H1 (cell line): ENCODE results near the gene GPC6. TPM values are rescaled to one million over a fixed set of nuclear protein-coding genes. Genes with fewer than 3 reads are reported as not detected.

Experiments used
- CTCF ChIA-PET: fragments of 300-600 bp; sonication (Branson Sonifier 250); formaldehyde crosslinking; loops from one replicate; lab custom pipeline; 2021; ENCODE audit not compliant: partially characterized antibody; lab: Charles Lee
- POLR2A ChIA-PET: fragments of 300-600 bp; sonication (Branson Sonifier 250); formaldehyde crosslinking; loops from one replicate; lab custom pipeline; 2021; ENCODE audit warnings: inconsistent platforms; ENCODE audit not compliant: partially characterized antibody; lab: Charles Lee
- DNase-seq, 2 experiments: peaks; one replicate each; pipeline versions ENCODE4 v3.0.0 to v3.0.0-alpha.2; 2010 to 2022; ENCODE audit warnings: low spot score in 2 of 2, low read depth in 1 of 2, mixed read lengths in 1 of 2
- FAIRE-seq: peaks from 2 replicates; lab custom pipeline; 2011; peaks lifted over from hg19 to GRCh38; lab: Jason Lieb, UNC
- H2AFZ ChIP-seq: 2 replicates; pipeline ENCODE4 v1.8.1; 2012; ENCODE audit warnings: low read length, inconsistent platforms
- H2AK5ac ChIP-seq: 2 replicates; pipeline ENCODE4 v1.6.1; 2013; ENCODE audit warnings: low read depth, low read length
- H2BK120ac ChIP-seq: replicated peaks from 2 replicates; pipeline ENCODE3; 2013; ENCODE audit warnings: low read depth, low read length, inconsistent platforms
- H2BK12ac ChIP-seq: 2 replicates; pipeline ENCODE4 v1.6.1; 2013; ENCODE audit warnings: low read depth, low read length
- H2BK15ac ChIP-seq: 2 replicates; pipeline ENCODE4 v1.6.1; 2013; ENCODE audit warnings: low read length
- H2BK20ac ChIP-seq: 2 replicates; pipeline ENCODE4 v1.6.1; 2013; ENCODE audit warnings: low read length
- H2BK5ac ChIP-seq: 2 replicates; pipeline ENCODE4 v1.6.1; 2013; ENCODE audit warnings: low read depth, low read length
- H3K14ac ChIP-seq: 2 replicates; pipeline ENCODE4 v1.6.1; 2013; ENCODE audit warnings: inconsistent platforms; ENCODE audit not compliant: insufficient read length
- H3K18ac ChIP-seq: 2 replicates; pipeline ENCODE4 v1.6.1; 2013; ENCODE audit warnings: low read length; ENCODE audit errors: extremely low read depth
- H3K23ac ChIP-seq: 2 replicates; pipeline ENCODE4 v1.6.1; 2013; ENCODE audit warnings: inconsistent platforms; ENCODE audit not compliant: insufficient read length
- H3K23me2 ChIP-seq: 2 replicates; pipeline ENCODE4 v1.6.1; 2013; ENCODE audit warnings: low read depth, low read length
- H3K27ac ChIP-seq: 2 replicates; pipeline ENCODE4 v1.6.1; 2011; ENCODE audit warnings: low read depth, low read length, inconsistent platforms
- H3K27me3 ChIP-seq, 4 experiments: replicated peaks in 1 of 4; 1 replicate in 1 of 4; 2 replicates in 3 of 4; pipeline versions ENCODE4 v1.6.1 to v1.8.1; 2011 to 2013; ENCODE audit warnings: low read length in 3 of 4, mild to moderate bottlenecking in 3 of 4, inconsistent platforms in 2 of 4, mixed read lengths in 2 of 4, moderate library complexity in 1 of 4; ENCODE audit not compliant: control insufficient read depth in 3 of 4, insufficient read depth in 3 of 4; ENCODE audit errors: extremely low read depth in 1 of 4
- H3K36me3 ChIP-seq, 4 experiments: 2 replicates each; pipeline versions ENCODE4 v1.6.1 to v1.8.1; 2011 to 2013; ENCODE audit warnings: mild to moderate bottlenecking in 4 of 4, low read length in 3 of 4, moderate library complexity in 2 of 4, control low read depth in 1 of 4, inconsistent platforms in 1 of 4; ENCODE audit not compliant: insufficient read depth in 4 of 4, control insufficient read depth in 2 of 4
- H3K4ac ChIP-seq: replicated peaks from 2 replicates; pipeline ENCODE3; 2013; ENCODE audit warnings: low read length, low read depth, mixed read lengths, inconsistent platforms; ENCODE audit not compliant: insufficient read length
- H3K4me1 ChIP-seq, 4 experiments: replicated peaks in 1 of 4; 1 replicate in 1 of 4; 2 replicates in 3 of 4; pipeline versions ENCODE4 v1.6.1 to v1.8.1; 2011 to 2013; ENCODE audit warnings: low read length in 3 of 4, inconsistent platforms in 2 of 4, mixed read lengths in 1 of 4; ENCODE audit not compliant: insufficient read depth in 4 of 4, control insufficient read depth in 3 of 4
- H3K4me2 ChIP-seq, 2 experiments: 2 replicates each; pipeline versions ENCODE4 v1.6.1 to v1.8.1; 2011 to 2013; ENCODE audit warnings: low read depth in 2 of 2, low read length in 2 of 2, control low read depth in 1 of 2, inconsistent platforms in 1 of 2, mild to moderate bottlenecking in 1 of 2; ENCODE audit not compliant: insufficient read depth in 1 of 2
- H3K4me3 ChIP-seq, 4 experiments: fragments of 200-600, 300-600 bp in 1 of 4; sonication (generic), shearing (Covaris generic), sonication (Bioruptor Twin) in 1 of 4; 2 replicates each; pipeline versions ENCODE4 v1.5.1 to v1.8.1; 2011 to 2016; ENCODE audit warnings: low read length in 4 of 4, low read depth in 3 of 4, control low read depth in 2 of 4, inconsistent platforms in 2 of 4, mild to moderate bottlenecking in 2 of 4, mixed read lengths in 1 of 4, moderate library complexity in 1 of 4; ENCODE audit not compliant: insufficient read depth in 2 of 4; ENCODE audit errors: extremely low read depth in 1 of 4
- H3K56ac ChIP-seq: replicated peaks from 2 replicates; pipeline ENCODE3; 2013; ENCODE audit warnings: low read depth, mild to moderate bottlenecking, mixed read lengths, low read length, inconsistent platforms; ENCODE audit not compliant: insufficient read length
- H3K79me1 ChIP-seq: 2 replicates; pipeline ENCODE4 v1.6.1; 2013; ENCODE audit warnings: low read depth, low read length, control low read depth
- H3K79me2 ChIP-seq, 2 experiments: 2 replicates each; pipeline versions ENCODE4 v1.6.1 to v1.8.1; 2012 to 2013; ENCODE audit warnings: low read length in 2 of 2, mild to moderate bottlenecking in 2 of 2, inconsistent platforms in 1 of 2; ENCODE audit not compliant: insufficient read depth in 2 of 2, control insufficient read depth in 1 of 2
- H3K9ac ChIP-seq, 4 experiments: replicated peaks in 1 of 4; 1 replicate in 1 of 4; 2 replicates in 3 of 4; pipeline versions ENCODE4 v1.6.1 to v1.8.1; 2011 to 2013; ENCODE audit warnings: low read depth in 3 of 4, low read length in 3 of 4, control low read depth in 2 of 4, mild to moderate bottlenecking in 2 of 4, moderate library complexity in 2 of 4, inconsistent platforms in 1 of 4; ENCODE audit errors: extremely low read depth in 1 of 4
- H3K9me3 ChIP-seq, 2 experiments: 2 replicates each; pipeline versions ENCODE4 v1.6.1 to v1.8.1; 2012 to 2013; ENCODE audit warnings: mild to moderate bottlenecking in 2 of 2, moderate library complexity in 2 of 2, control low read depth in 1 of 2, inconsistent platforms in 1 of 2, low read depth in 1 of 2, low read length in 1 of 2, mixed read lengths in 1 of 2; ENCODE audit not compliant: insufficient read depth in 2 of 2
- H4K20me1 ChIP-seq, 2 experiments: replicated peaks in 1 of 2; 2 replicates each; pipeline versions ENCODE3 to v1.8.1; 2011 to 2013; ENCODE audit warnings: inconsistent platforms in 2 of 2, low read length in 2 of 2, mild to moderate bottlenecking in 1 of 2; ENCODE audit not compliant: insufficient read depth in 2 of 2, control insufficient read depth in 1 of 2
- H4K5ac ChIP-seq: 2 replicates; pipeline ENCODE4 v1.6.1; 2013; ENCODE audit warnings: low read length, low read depth, mixed read lengths, inconsistent platforms; ENCODE audit not compliant: insufficient read length
- H4K8ac ChIP-seq: 2 replicates; pipeline ENCODE4 v1.8.0; 2013; ENCODE audit warnings: mild to moderate bottlenecking, moderate library complexity, low read length, inconsistent platforms; ENCODE audit not compliant: insufficient read depth; ENCODE audit errors: extremely low read depth
- H4K91ac ChIP-seq: replicated peaks from 2 replicates; pipeline ENCODE3; 2013; ENCODE audit warnings: low read length, mixed read lengths, inconsistent platforms; ENCODE audit not compliant: insufficient read length
- ASH2L ChIP-seq: fragments of 200-600, 300-600 bp; sonication (generic); IDR thresholded peaks from one replicate; pipeline ENCODE4 v1.7.1; 2017; ENCODE audit warnings: low read length
- BCL11A ChIP-seq, 2 experiments: IDR thresholded peaks; one replicate each; pipeline ENCODE4 v1.6.1; 2011; ENCODE audit warnings: low read depth in 2 of 2, low read length in 2 of 2, mild to moderate bottlenecking in 2 of 2
- BRCA1 ChIP-seq: IDR thresholded peaks from 2 replicates; pipeline ENCODE4 v1.6.1; 2012; ENCODE audit warnings: low read depth, low read length, improper control_type of control experiment
- CTBP2 ChIP-seq: IDR thresholded peaks from 2 replicates; pipeline ENCODE4 v1.7.0; 2011; ENCODE audit warnings: borderline replicate concordance, mild to moderate bottlenecking, moderate library complexity, mixed read lengths, low read length; ENCODE audit not compliant: insufficient read depth, insufficient read length
- GABPA ChIP-seq: IDR thresholded peaks from 2 replicates; pipeline ENCODE4 v1.6.1; 2011; ENCODE audit warnings: mild to moderate bottlenecking, low read length, moderate library complexity, borderline replicate concordance; ENCODE audit not compliant: insufficient read depth
- JUN ChIP-seq: IDR thresholded peaks from 2 replicates; pipeline ENCODE4 v1.6.1; 2011; ENCODE audit warnings: low read depth, mild to moderate bottlenecking, improper control_type of control experiment, low read length
- KDM1A ChIP-seq: fragments of 200-600, 300-600 bp; sonication (generic); IDR thresholded peaks from 2 replicates; pipeline ENCODE4 v1.7.1; 2016; ENCODE audit warnings: mild to moderate bottlenecking, low read length, borderline replicate concordance
- KDM4A ChIP-seq: IDR thresholded peaks from one replicate; pipeline ENCODE4 v1.7.1; 2012; ENCODE audit warnings: low read depth, mild to moderate bottlenecking, moderate library complexity, low read length, inconsistent platforms; ENCODE audit not compliant: severe bottlenecking
- SIRT6 ChIP-seq: IDR thresholded peaks from one replicate; pipeline ENCODE4 v1.7.1; 2012; ENCODE audit warnings: low read length, inconsistent platforms
- TCF12 ChIP-seq: IDR thresholded peaks from 2 replicates; pipeline ENCODE4 v1.6.1; 2011; ENCODE audit warnings: low read depth, mild to moderate bottlenecking, low read length
- ZNF274 ChIP-seq: IDR thresholded peaks from 2 replicates; pipeline ENCODE4 v1.7.0; 2012; ENCODE audit warnings: low read length, borderline replicate concordance; ENCODE audit errors: extremely low read depth
- WGBS, 2 experiments: shearing (Covaris generic) in 1 of 2; methylation state at CpG; one replicate each; pipeline versions ENCODE4 v1.1.6 to v1.1.7; 2013 to 2015; ENCODE audit warnings: low lambda C conversion rate in 2 of 2, mixed read lengths in 2 of 2, inconsistent platforms in 1 of 2, low coverage in 1 of 2, missing lambda C conversion rate in 1 of 2; ENCODE audit not compliant: insufficient replicate concordance in 2 of 2, insufficient coverage in 1 of 2, insufficient read length in 1 of 2; ENCODE audit errors: extremely low coverage in 1 of 2, missing lambda C conversion rate in 1 of 2; 5-methylcytosine and 5-hydroxymethylcytosine counted together
- polyA plus RNA-seq, 7 experiments: library from polyadenylated mRNA; depleted of rRNA in 3 of 7; stranded (reverse) in 5 of 7; unstranded in 2 of 7; fragments of >200 nt in 5 of 7; fragments of 200-250 nt in 2 of 7; gene quantifications; 1 replicate in 5 of 7; 2 replicates in 1 of 7; 4 replicates in 1 of 7; pipeline versions ENCODE4 v1.2.1 to v1.2.3, GENCODE V29; 2011 to 2013; ENCODE audit warnings: missing spikeins in 2 of 7, mixed read lengths in 2 of 7
- total RNA-seq: library from RNA; stranded (reverse); fragmentation: NEBNext Ultra II Directional; extraction: Animal tissue kit (Norgen Biotek cat#: 25700); gene quantifications from 2 replicates; pipeline ENCODE4 v1.2.1, GENCODE V29; 2021
- TF ChIP-seq, protein P1 (sequence below), 3 experiments: IDR thresholded peaks; 1 replicate in 2 of 3; 2 replicates in 1 of 3; pipeline versions ENCODE4 v1.5.1 to v1.6.1; 2011; ENCODE audit warnings: low read length in 3 of 3, mild to moderate bottlenecking in 3 of 3, inconsistent platforms in 2 of 3, low read depth in 1 of 3, moderate library complexity in 1 of 3; ENCODE audit not compliant: insufficient read depth in 1 of 3; ENCODE audit errors: control extremely low read depth in 1 of 3

The GPC6 gene
- total and polyA plus RNA-seq, 2 of the 8 experiments (the other 6 are each of a cell fraction or from before 2014, with no cell fraction given) = 5.4 to 12.0 TPM

DNA sequence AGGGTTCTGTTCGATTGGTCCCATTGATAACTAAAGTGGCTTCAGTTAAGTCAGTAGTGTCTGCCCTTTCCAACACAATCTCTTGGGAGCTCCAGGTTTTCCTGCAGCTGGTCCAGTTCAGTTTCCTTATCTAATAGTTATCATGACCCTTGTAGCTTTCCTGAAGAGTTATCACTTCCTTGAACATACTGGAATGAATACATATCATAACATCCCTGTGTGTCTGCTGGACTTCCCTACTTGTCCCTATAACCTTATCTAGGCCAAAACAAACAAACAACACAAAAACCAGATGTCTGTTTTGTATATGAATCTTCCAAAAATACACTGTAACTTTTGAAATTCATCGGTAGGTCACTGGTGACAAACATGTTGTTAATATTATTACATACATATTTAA, 1085.3 kb downstream of the GPC6 start:
- FAIRE-seq (no peak), DNase-seq (no peak)
- Histone ChIP-seq H3K79me1 (no peaks in the 10 kb centered on the region), H3K4me1 (peaks cover 5 to 12% (median 10%) of the 10 kb centered on the region in 4 experiments; a peak in 6 of 7 replicates), H3K79me2 (no peaks in the 10 kb centered on the region), H3K14ac (no peak overlapping the region), H3K4me2 (no peak overlapping the region), H2BK5ac (no peak overlapping the region), H3K9me3 (no peaks in the 10 kb centered on the region), H3K27ac (no peak overlapping the region), H3K23me2 (no peaks in the 10 kb centered on the region), H3K9ac (no peak overlapping the region), H2BK20ac (no peak overlapping the region), H2BK12ac (no peak overlapping the region), H4K20me1 (no peaks in the 10 kb centered on the region), H3K27me3 (no peaks in the 10 kb centered on the region), H2BK15ac (no peak overlapping the region), H2AK5ac (no peak overlapping the region), H3K56ac (no peak overlapping the region), H3K18ac (no peak overlapping the region), H3K23ac (no peak overlapping the region), H4K91ac (no peak overlapping the region), H3K4ac (no peak overlapping the region), H3K4me3 (no peak overlapping the region), H2BK120ac (no peak overlapping the region), H2AFZ (no peak overlapping the region), H4K5ac (no peak overlapping the region), H3K36me3 (no peaks in the 10 kb centered on the region), H4K8ac (no peak overlapping the region)
- 91% methylated on average over 2 of the region's 2 CpGs; no CpG with 5 or more reads in 1 of the 2 experiments for WGBS, 2 experiments
- ChIA-PET CTCF (interaction anchor here (1.7 to 1.8 kb wide), 2 partner anchors 12 to 16 kb away, joined by 4 read pairs; no protein-coding TSS in a partner anchor), POLR2A (interaction anchor here (0.6 to 0.9 kb wide), 3 partner anchors 8 to 39 kb away, joined by 3 read pairs; no protein-coding TSS in a partner anchor)
- TF ChIP-seq KDM1A = no peak
- no peak for TF ChIP-seq SIRT6
- TF ChIP-seq TCF12 = no peak
- TF ChIP-seq CTBP2 = no peak
- TF ChIP-seq ZNF274 = no peak
- TF ChIP-seq ASH2L = no peak
- TF ChIP-seq JUN = no peak
- no peak for TF ChIP-seq BRCA1
- TF ChIP-seq, protein P1, sequence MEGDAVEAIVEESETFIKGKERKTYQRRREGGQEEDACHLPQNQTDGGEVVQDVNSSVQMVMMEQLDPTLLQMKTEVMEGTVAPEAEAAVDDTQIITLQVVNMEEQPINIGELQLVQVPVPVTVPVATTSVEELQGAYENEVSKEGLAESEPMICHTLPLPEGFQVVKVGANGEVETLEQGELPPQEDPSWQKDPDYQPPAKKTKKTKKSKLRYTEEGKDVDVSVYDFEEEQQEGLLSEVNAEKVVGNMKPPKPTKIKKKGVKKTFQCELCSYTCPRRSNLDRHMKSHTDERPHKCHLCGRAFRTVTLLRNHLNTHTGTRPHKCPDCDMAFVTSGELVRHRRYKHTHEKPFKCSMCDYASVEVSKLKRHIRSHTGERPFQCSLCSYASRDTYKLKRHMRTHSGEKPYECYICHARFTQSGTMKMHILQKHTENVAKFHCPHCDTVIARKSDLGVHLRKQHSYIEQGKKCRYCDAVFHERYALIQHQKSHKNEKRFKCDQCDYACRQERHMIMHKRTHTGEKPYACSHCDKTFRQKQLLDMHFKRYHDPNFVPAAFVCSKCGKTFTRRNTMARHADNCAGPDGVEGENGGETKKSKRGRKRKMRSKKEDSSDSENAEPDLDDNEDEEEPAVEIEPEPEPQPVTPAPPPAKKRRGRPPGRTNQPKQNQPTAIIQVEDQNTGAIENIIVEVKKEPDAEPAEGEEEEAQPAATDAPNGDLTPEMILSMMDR (IDR thresholded peaks at IDR 0.05; ENCODE audit: control extremely low read depth in 1 of 3, insufficient read depth in 1 of 3, low read depth in 1 of 3, low read length in 3 of 3) = no peak
- no peak for TF ChIP-seq KDM4A
- no peak for TF ChIP-seq GABPA
- no peak for TF ChIP-seq BCL11A (IDR thresholded peaks at IDR 0.05; ENCODE audit: low read depth in 2 of 2, low read length in 2 of 2)
